NT2/D1 (cell line): Measurements from ENCODE around the gene TRIM25.

Experiments used
- SUZ12 ChIP-seq: IDR thresholded peaks from 2 replicates; pipeline ENCODE4 v1.6.1; 2011; ENCODE audit not compliant: insufficient read length, insufficient read depth; ENCODE audit errors: extremely low read depth
- YY1 ChIP-seq: IDR thresholded peaks from 2 replicates; pipeline ENCODE4 v1.6.1; 2011; ENCODE audit not compliant: insufficient read length, insufficient read depth
- ZNF274 ChIP-seq: IDR thresholded peaks from 2 replicates; pipeline ENCODE4 v1.6.1; 2011; ENCODE audit warnings: mild to moderate bottlenecking, low read depth, low read length

DNA sequence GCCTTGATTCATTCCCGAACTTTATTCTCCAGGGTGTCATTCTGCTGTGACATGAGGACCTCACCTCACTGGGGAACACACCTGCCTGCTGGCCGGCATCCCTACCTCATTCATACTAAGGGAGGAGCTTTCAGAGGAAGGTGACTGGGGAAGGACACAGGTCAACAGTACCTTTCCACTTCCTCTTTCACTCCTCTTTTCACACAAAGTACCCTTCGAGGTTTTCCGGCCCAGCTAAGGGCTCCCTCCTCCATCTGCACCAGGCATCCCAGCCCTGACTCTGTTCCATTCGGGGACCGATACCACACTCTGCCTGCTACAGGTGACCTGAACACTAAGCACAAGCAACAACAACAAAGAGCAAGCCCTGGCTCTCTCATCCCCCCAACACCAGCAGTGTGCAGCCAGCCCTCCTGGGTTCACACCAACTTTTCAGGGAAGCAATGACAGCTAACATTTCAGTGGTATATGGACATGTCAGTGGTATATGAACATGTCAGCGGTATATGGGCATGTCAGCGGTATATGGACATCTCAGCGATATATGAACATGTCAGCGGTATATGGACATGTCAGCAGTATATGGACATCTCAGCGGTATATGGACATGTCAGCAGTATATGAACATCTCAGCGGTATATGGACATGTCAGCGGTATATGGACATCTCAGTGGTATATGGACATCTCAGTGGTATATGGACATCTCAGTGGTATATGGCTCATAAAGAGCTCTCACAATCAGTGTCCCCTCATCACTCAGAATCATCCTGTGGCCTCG is 16.0 kb downstream of the TRIM25 start:
- TF ChIP-seq SUZ12: no peak
- no peak for TF ChIP-seq YY1
- no peak for TF ChIP-seq ZNF274
